NCI-H1436 treated with DMSO at 0.1 percent for 48 hours (cell line): ENCODE results near the gene FASTK.

Source experiments
- DNase-seq: peaks from one replicate; lab custom pipeline; 2025; lab: John Stamatoyannopoulos, UW

Gene FASTK

GRCh38 chr7:151065516-151065915, 15.1 kb downstream of the FASTK start:
- DNase-seq, result no peak

GRCh38 chr7:151064993-151065392, 15.6 kb downstream of the FASTK start:
- DNase-seq, result no peak

GRCh38 chr7:151064454-151064853, 16.2 kb downstream of the FASTK start:
- DNase-seq, result no peak

GRCh38 chr7:151063212-151063561, 17.4 kb downstream of the FASTK start:
- no peak for DNase-seq

GRCh38 chr7:151062399-151063211, 18.0 kb downstream of the FASTK start:
- DNase-seq, result no peak

GRCh38 chr7:151062111-151062398, 18.6 kb downstream of the FASTK start:
- DNase-seq, result no peak

- DNase-seq, result no peak
These were observed 19.1 kb downstream of the FASTK start for GRCh38 chr7:151061213-151062110.

- no peak for DNase-seq
These were observed 20.0 kb downstream of the FASTK start for GRCh38 chr7:151060416-151061212.

GRCh38 chr7:151060113-151060415, 20.5 kb downstream of the FASTK start:
- DNase-seq, result no peak

GRCh38 chr7:151059367-151060112, 21.1 kb downstream of the FASTK start, which contains the start of gene SLC4A2:
SLC4A2 (plus strand) TSS chr7:151059589; CDS start chr7:151061988, 2,399 bp downstream.
- no peak for DNase-seq

GRCh38 chr7:151058781-151059366, 21.7 kb downstream of the FASTK start:
- no peak for DNase-seq

GRCh38 chr7:151057989-151058780, 22.4 kb downstream of the FASTK start:
- peak; percentile 92 for DNase-seq

- DNase-seq, result no peak
These were observed 23.1 kb downstream of the FASTK start, which contains the start of gene CDK5 for GRCh38 chr7:151057506-151057988. CDK5 (minus strand) TSS chr7:151057897; CDS start chr7:151057848, 49 bp downstream.

GRCh38 chr7:151056666-151057505, 23.7 kb downstream of the FASTK start:
- DNase-seq, result no peak

- DNase-seq, result no peak
These were observed 24.3 kb downstream of the FASTK start for GRCh38 chr7:151056283-151056665.

- DNase-seq, result no peak
These were observed 26.9 kb downstream of the FASTK start for GRCh38 chr7:151053751-151054150.

- no peak for DNase-seq
These were observed 27.5 kb downstream of the FASTK start for GRCh38 chr7:151053096-151053495.

GRCh38 chr7:151051108-151051507, 29.5 kb downstream of the FASTK start:
- no peak for DNase-seq

GRCh38 chr7:151048911-151049463, 31.6 kb downstream of the FASTK start:
- DNase-seq, result no peak
